Eye (tissue), 1 donor: ENCODE measurements around the gene SETD9.

Experiments
- DNase-seq: peaks from one replicate; pipeline ENCODE4 v3.0.0-alpha.2; 2015

Gene SETD9, protein sequence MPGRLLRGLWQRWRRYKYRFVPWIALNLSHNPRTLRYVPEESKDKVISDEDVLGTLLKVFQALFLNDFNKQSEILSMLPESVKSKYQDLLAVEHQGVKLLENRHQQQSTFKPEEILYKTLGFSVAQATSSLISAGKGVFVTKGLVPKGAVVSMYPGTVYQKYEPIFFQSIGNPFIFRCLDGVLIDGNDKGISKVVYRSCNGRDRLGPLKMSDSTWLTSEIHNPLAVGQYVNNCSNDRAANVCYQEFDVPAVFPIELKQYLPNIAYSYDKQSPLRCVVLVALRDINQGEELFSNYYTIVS

DNA sequence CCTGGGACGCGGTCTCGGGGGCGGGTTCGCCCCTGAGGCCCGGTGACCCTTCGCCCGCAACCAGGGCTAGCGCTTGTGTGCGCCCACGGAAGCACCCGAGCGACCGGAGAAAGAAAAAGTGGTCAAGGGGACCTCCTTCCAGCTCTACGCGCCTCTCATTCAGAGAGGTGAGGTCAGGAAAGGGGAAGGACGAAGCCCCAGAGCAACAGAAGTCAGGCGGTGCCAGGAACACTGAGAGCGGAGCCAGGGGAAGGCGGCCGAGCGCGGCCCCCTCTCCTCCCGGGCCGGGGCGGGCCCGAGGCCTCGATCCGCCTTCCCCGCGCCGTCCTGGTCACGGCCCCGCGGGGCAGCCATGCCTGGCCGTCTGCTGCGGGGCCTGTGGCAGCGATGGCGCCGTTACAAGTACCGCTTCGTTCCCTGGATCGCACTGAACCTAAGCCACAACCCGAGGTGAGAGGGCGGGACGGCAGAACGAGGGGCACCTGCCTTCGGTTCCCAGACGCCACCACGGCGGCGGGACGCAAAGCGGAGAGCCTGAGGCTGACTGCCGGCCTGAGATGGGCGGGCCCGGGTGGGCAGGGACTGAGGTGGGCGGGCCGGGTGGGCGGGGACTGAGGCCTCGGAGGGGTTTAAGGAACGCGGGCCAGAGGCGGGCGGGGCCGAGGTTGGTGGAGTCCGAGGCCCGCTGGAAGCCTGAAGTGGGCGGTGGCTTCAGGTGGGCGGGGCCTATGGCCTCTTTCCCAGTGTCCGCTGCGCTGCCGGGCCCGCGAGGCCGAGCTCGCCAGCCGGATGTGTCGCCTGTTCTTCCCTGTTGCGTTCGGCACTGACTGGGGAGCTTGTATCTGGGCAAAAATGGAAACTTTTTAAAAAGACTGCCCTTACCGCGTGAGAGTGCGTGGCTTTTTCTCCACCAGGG is at the start of gene SETD9:
Gene SETD9, plus strand, starts transcription at position 303 of the 916 bp plus-strand sequence. Its CDS starts 50 bp downstream, at position 353.
- DNase-seq, result peak; percentile 99

DNA sequence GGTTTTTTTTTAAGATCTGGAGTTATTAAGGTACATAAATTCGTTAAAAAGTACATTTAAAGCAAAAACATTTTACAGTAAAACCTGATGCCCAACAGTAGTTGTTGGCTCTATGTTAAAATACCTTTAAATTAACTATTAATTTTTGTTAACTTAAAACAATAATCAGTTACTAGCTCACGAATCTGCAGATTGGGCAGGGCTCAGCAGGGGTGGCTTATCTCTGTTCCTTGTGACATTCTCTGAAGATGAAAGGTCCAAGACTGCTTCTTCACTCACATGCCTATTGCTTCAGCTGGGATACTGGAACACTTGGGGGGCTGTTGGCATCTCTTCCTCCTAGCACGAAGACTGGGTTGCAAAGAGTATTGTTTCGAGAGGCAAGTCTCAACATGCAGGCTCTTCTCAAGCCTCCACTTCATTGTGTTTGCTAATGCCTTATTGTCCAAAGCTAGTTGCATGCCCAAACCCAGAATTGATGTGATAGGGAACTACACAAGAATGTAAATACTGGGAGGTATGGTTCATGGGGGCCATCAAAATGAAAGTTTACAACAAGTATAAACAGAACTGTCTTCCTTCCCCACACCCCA is 47.4 kb upstream of the SETD9 start:
- DNase-seq, result no peak

DNA sequence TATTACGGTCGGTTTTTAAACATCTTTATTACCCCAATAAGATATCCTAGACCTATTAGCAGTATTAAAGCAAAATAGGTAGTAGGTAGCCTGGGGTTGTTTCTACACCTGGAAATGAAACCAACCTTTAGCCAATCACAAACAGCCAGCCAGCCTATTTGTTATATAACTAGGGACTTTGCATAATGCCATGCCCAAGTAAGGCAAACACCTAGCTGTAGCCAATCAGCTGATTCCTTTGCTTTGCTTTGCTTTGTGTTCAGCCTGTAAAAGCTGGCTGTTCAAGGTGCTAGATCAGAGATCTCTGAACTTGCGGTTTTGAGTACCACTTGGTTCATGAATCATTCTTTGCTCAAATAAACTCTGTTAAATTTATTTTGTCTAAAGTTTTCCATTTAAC is 46.5 kb upstream of the SETD9 start:
- DNase-seq, result no peak

DNA sequence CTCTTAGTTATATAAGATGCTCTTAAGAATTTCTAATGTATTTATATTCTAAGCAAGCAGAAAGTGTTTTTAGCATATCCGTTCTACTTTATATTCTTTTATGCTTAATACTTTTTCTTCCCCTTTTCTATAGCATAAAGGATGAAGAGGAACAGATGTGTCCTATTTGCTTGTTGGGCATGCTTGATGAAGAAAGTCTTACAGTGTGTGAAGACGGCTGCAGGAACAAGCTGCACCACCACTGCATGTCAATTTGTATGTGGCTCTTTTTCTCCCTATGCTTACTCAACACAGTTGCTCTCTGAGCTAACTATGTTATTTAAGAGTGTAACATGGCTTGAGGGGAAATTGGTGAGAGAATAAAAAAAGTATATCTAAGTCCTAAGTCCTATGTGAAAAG is 37.6 kb upstream of the SETD9 start:
- no peak for DNase-seq

DNA sequence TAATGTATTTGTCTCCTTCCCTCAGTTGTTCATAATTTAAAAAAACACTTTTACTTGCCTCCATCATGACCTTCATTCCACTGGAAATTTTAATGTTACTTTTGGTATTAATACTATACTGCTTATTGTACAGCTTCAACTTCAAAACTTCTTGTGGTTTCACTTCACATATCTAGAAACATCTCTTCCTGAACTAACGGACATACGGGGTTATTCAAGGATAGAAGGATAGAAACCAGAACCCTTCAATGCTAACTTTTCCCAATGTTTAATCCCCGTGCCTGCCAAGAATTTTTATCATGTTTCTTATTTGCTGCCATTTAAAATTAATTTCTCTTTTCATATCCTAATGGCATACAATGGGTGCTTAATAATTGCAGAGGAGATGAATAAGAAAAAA is 36.3 kb upstream of the SETD9 start:
- no peak for DNase-seq

DNA sequence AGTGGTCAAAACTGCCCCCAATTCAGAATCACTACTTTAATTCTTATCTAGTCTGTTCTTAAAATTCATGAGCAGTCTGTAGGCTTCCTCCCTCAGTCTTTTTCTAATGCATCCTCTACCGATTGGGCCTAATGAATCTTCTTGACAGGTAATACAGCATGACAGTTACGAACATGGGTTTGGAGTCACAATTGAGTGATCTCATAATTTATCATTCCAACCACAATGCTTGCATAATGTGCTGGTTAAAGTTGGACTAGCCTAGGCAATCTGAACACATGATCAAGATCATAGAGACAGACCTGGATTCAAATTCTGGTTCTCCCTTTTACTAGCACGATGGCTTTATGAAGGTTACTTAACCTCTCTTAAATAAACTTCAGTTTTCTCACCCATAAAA is 33.1 kb upstream of the SETD9 start:
- no peak for DNase-seq

DNA sequence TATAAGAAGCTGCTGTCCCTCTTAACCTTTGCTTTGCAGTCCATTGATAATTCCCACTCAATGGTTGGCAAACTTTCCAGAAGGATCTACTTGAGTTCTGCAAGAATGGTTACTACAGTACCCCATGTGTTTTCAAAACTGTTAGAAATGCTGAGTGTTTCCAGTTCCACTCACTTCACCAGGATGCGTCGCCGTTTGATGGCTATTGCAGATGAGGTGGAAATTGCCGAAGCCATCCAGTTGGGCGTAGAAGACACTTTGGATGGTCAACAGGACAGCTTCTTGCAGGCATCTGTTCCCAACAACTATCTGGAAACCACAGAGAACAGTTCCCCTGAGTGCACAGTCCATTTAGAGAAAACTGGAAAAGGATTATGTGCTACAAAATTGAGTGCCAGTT is 27.8 kb upstream of the SETD9 start:
- no peak for DNase-seq

DNA sequence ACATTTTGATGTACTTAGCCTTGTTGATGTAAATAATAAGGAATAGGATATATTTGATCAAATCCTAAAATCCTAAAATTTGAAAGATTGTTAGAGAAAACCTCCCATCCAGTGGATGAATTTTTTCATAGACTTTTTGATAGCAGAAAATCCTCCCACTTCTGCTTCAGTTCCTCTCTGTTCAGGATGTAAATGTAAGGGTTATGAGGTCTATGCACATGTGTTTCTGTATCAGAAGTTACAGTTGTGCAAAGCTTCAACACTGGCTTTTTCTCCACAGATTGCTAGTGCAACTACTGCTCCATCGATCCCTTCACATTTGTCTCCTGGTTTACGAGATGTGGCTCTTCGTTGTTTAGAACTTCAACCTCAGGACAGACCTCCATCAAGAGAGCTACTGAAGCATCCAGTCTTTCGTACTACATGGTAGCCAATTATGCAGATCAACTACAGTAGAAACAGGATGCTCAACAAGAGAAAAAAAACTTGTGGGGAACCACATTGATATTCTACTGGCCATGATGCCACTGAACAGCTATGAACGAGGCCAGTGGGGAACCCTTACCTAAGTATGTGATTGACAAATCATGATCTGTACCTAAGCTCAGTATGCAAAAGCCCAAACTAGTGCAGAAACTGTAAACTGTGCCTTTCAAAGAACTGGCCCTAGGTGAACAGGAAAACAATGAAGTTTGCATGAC is 16.0 kb upstream of the SETD9 start:
- no peak for DNase-seq

DNA sequence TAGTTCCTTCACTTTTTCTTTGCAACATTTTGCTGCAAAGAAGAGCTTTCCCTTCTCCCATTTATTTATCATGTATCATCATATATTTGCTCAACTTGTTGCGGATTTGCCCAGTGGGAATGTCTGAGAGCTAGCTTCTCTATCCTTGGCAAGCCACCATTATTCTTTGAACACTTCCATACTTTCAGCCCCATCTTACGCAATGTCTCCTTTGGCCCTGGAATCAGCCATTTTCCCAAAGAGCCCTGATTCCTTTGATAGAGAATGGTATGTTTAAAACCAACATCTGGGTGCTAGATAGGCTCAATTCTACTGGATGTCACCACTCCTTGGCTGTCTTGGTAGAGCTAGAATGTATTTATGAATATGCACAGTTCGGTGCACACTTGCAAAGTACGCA is 12.6 kb upstream of the SETD9 start:
- DNase-seq, result no peak

DNA sequence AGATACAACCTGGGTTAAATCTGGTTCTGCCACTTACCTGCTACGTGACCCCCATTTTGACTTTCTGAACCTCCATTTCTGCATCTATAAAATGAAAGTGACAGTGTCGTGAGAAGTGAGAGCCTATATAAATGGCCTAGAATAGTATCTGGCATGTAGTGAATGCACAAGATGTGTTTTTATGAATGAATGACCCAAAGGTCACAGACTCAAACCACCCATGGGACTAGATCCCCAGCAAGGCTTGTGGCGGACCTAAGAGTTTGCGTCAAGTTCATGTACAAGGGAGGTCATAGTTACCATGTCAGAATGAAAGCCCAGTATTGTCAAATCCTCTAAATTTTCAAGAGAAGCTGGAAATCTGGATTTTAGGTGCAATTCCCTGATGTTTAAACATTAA is 11.2 kb upstream of the SETD9 start:
- no peak for DNase-seq

DNA sequence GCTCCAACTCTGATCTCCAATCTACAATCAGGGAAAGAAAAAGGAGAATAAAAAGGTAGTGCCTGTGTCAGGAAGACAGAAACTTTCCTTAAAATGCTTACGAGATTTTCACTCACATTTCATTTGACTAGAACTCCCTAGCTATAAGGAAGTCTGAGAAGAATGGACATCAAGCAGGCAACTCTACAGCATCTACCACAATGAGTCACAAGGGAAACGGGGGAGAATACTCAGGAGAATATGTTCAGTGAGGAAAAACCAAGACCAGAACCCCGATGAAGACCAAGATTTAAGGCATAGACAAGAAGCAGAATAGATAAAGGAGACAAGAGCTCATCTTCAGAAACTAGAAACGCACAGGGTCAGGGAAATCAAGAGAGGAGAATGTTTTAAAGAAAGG is 9.0 kb upstream of the SETD9 start:
- no peak for DNase-seq

DNA sequence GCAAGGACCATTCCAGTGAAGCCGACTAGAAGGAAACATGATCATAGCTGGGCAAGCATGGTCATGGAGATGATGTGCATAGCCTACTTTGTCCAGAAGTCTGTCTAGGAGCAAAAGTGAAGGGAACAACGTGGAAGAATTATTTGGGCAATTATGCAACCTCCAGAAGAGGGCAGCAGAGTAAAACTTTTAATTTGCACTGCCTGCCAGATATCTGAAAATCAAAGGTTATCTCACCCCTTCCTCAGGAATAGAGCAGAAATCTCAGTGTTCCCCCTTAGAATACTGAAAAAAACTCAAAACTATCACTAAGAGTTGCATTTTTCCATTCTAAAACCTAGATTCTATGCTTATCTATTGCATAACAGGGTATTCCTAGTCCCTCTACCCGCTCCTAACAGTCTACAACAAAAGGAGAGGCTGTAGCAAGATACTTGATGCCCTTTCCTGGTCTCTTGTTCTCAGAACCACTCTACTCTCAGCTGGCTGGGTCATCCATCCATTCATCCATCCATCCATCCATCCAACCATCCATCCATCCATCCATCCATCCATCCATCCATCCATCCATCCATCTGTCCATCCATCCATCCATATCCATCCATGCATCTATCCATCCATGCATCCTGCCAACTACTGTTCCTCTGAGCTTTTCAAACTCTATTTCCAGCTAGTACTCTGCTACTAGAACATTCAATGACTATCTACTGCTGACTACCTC is 8.4 kb upstream of the SETD9 start:
- DNase-seq, result peak; percentile 67

DNA sequence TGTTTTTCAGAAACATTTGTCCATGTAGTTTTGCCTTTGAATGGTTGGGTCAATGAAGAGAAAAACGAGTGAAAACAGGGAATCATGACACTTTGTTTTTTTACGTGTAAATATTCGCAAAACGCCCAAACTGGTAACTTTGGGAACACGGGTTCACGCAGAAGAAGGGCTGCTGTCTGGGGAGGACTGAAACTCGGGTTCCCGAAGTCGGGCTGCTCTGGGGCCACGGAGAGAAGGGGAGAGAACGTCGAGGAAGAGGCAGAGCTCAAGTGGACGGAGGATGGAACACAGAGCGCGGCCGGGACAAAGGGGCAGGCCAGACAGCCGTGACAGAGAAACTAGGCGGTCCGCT is 478 bp upstream of the SETD9 start:
- DNase-seq, result no peak

DNA sequence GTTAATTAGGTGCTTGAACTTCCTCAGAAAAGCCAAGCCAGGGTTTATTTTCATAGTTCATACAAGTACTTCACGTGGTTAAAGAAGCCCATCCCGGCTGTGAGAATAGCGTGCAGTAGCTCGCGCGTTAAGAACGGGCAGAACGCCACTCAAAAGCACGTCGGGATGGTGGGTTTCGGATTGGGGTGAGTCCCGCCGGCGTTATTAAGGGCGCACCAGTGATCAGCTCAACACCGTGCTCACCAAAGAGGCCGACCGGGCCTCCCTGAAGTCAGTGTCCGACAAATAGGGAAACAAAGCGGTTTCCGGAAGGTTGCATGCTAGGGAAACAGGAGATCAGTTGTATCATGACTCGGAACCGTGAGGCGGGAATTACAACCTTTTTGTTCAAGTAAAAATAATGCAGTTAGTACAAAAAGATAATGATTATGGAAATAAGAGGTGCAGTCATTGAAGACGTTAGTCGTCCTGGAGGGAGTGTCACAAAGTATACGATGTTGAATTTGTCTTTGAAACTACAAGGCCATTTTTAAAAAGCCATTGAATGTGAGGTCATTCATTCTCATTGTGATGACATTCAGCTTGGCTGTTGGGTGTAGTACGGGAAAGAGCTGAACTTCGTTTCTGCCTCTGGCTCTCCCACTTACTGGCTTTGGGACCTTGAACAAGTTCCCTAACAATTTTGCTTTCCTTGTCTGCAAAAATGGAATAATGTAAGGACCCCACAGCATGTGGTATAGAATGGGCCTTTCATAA is 992 bp downstream of the SETD9 start:
- no peak for DNase-seq

DNA sequence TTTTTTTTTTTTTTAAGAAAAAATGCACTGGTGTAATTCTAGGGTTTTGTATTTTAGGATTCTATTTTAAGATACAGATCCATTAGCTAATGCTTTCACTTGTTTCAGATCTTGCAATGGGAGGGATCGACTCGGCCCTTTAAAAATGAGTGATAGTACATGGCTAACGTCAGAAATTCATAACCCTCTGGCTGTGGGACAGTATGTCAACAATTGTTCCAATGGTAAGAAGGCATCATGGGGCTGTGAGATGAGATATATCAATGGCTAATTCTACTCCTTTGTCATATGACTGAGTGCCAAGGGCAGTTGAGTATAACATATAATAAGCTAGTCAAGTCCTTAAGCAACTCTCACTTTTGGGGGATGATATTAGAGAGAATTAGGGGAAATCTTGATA is 4.4 kb downstream of the SETD9 start:
- no peak for DNase-seq

DNA sequence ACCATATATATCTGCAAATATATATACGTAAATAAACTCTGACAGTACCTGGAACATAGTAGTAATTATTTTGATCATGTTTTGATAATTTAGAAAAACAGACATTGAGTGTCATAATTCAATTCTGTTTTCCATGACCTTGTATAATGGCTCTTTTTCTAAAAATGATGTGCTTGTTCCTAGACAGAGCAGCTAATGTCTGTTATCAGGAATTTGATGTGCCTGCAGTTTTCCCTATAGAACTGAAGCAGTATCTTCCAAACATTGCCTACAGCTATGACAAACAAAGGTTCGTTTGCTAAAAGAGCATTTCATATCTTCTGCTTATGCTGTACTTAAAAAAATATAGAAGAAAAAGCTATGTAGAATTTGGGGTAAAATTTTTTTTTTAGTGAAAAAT is 5.3 kb downstream of the SETD9 start:
- DNase-seq, result no peak

DNA sequence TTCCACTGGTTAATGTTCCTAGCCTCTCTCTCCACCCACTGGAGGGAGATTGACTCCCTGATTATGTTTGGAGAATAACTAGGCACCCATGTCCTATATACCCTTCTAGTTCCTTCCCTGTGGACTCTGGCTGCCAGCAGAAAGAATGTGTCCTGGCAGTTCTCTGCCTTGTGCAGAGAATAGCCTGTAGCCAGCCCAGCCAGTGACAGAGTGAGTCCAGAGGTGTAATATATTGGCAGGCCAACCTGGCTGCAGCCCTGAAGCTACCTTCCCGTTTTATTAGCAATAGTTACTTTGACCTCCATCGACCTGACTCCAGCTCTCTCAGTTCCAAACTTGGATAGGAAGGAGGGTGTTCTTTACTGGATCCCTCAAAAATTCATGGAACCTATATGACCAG is 8.1 kb downstream of the SETD9 start:
- no peak for DNase-seq

DNA sequence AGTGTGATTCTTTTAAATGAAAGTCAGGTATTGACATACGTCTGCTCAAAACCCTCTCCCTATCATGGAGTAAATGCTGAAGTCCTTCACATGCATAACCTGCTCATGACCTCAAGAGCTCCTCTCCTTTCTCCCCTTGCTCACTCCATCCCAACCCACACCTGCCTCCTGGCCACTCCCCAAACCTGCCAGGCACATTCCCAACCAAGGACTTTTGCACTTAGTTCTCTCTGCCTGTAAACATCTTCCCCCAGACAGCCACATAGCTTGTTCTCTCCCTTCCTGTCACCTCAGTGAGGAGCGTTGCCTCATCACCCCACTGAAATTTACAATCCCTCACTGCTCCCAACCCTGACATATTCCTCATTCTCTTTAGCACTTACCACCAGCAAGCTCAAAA is 8.7 kb downstream of the SETD9 start:
- no peak for DNase-seq

DNA sequence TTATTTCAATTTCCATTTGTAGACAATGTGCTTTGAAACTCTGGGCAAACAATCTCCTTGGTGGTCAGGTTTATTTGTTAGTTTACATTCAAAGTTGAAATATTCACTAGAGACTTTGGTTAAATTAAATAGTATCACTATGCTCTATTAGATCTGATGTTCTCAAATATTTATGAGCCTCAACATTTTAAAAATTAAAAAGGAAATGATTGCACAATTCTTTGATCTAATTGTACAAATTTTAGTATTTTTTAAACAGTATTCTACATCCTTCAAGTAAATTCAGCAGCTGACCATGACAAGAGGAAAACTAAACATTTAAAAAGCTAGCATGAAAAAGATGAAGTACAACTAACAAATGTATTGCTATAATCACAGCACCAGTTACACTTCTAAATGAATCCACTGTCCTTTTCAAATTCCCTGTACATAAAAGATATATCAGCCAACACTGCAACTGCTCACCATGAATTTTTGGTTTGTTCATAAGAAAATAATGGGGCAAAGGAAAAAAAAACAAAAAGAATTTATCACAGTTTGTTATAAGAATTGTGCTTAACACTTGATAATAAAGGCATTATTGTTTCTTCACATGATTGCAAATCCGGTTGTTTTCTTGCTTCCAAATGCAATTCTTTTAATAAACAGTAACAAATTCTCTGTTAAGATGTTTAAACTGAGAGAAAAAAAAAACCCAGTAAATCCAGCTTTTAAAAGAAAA is 10.7 kb downstream of the SETD9 start:
- DNase-seq, result no peak

DNA sequence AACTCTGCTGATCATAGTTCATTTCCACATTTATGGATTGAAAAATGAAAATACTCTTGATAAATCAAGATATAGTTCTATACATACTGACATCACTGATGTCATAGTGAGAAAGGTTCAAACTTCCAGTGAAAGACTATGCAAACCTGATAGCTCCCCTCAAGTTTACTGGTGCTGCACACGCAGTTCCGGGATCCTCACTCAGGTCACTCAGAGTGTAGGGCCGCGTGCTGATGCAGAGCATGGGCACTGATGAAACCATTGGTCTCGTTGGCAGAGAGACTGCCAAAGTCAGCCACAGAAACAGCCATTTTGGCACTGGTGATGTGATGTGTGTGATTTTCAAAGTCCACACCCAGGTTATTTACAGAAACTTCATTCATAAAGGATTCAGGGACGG is 13.5 kb downstream of the SETD9 start:
- no peak for DNase-seq

DNA sequence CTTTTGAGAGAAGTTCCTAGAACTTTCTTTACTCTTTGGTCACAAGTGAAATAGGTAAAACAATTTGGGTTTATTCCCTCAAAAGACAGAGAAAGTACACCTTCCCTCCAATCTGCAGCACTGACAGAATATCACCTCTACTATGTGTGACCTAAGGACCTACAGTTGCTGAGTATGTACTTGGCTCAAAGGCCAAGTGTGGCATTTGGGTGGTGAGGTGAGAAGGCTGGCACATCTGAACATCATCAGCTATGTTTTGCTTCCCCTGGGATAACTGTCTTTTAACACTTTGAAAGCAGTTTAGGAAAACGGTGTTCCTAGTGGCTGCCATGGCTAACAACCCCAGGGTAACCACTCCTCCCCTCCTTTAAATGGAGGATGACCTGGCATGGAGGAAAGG is 24.9 kb downstream of the SETD9 start:
- DNase-seq, result no peak
